Motor neuron (in vitro differentiated cells): ENCODE measurements around the gene ZMYM1. TPM values are rescaled to one million over a fixed set of nuclear protein-coding genes. Genes with fewer than 3 reads are reported as not detected.
"Not testable (repeated sequence)": the region's sequence is repeated elsewhere in the genome, so short reads cannot be mapped to it uniquely, and the experiment has no call there.

Source experiments
- ATAC-seq, 8 experiments: fragments of 200-7000 bp; cut with Tn5 transposase; replicated peaks in 6 of 8; 2 replicates each; pipeline ENCODE4 v1.8.0; 2021; ENCODE audit warnings: mild to moderate bottlenecking in 8 of 8, moderate library complexity in 8 of 8
- H3K27ac ChIP-seq, 2 donors: fragments of 250-450 bp; sonication (Bioruptor Pico); 2 replicates each; pipeline ENCODE4 v1.9.0; 2021; ENCODE audit warnings: antibody characterized with exemption in 2 of 2, mild to moderate bottlenecking in 2 of 2, moderate library complexity in 1 of 2
- H3K4me1 ChIP-seq, 2 donors: fragments of 250-450 bp; sonication (Bioruptor Pico); replicated peaks in 1 of 2; 2 replicates each; pipeline ENCODE4 v1.6.1; 2021; ENCODE audit warnings: antibody characterized with exemption in 2 of 2, mild to moderate bottlenecking in 2 of 2, moderate library complexity in 1 of 2
- H3K4me3 ChIP-seq, 5 donors: fragments of 250-450 bp; sonication (Bioruptor Pico); 2 replicates each; pipeline ENCODE4 v1.9.0; 2021; ENCODE audit warnings: antibody characterized with exemption in 5 of 5, mild to moderate bottlenecking in 5 of 5, moderate library complexity in 4 of 5
- WGBS, 10 experiments: fragments of 450-650 bp; shearing (Covaris generic); methylation state at CpG; one replicate each; pipeline ENCODE4 v1.0.0; 2022; 5-methylcytosine and 5-hydroxymethylcytosine counted together
- in situ Hi-C, 9 experiments: fragments of 400-800 bp; cut with MboI; loops; one replicate each; pipeline ENCODE4 v1.15.0; 2021; ENCODE audit warnings: low sequenced_read_pairs in 9 of 9, low pct_unique_long_range_greater_than_20kb in 2 of 9; ENCODE audit not compliant: unreplicated experiment in 9 of 9
- total RNA-seq, 8 experiments: library from RNA; unstranded; fragments of 300-600 nt; gene quantifications; 2 replicates each; pipeline versions ENCODE4 v1.2.3 to v1.2.4, GENCODE V29; 2022

Gene ZMYM1
- total RNA-seq, 8 experiments from 2014 or later, result 11.6 to 25.1 (median 14.4) TPM

DNA sequence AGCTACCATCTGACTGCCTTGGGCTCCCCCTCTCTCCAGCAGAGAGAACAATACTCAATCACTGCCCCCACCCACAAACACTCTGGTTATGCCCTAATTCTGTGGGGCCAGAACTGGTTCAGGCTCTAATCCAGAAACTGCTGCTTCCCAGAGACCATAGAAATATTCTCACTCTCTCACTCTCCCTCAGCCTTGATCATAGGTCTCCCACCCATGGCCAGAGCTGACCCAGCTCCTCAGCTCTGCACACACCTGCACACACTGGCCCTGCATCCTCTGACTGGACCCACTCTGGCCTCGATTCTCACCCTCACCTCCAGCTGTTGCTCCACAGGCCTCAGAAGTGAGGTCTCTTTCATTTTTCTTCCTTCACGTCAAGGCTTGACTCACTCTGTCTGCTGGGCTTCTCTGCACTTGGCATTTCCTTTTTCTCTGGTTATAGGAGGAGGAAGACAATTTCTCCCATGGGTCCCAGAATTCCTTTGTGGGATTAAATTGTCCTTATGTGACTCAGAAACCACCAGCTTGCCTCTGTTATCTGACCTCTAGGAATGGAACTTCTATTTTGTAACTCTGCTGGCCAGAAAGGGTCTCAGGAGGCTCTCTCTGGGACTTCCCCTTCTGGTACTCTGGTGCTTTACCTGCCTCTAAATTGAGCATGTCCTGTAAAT lies 31.9 kb upstream of the ZMYM1 start:
- H3K4me3 ChIP-seq, result no peak overlapping the region
- 0 to 86% (median 59%) methylated on average over 1 to 2 of the region's 2 CpGs; no CpG with 5 or more reads in 3 of the 10 experiments for WGBS, 10 experiments
- no peak overlapping the region for H3K27ac ChIP-seq
- in situ Hi-C loops, result no loop called here
- no peaks in the 10 kb centered on the region for H3K4me1 ChIP-seq
- no peak for ATAC-seq

DNA sequence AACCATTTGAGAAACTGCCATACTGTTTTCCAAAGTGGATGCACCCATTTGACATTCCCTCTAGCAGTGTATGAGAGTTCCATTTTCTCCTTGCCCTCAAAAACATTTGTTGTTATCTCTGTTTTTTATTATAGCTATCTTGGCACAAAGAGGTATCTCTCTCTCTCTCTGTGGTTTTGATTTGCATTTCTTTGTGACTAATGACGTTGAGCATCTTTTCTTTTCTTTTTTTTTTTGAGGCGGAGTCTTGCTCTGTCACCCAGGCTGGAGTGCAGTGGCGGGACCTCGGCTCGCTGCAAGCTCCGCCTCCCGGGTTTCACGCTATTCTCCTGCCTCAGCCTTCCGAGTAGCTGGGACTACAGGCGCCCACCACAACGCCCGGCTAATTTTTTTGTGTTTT lies 30.1 kb upstream of the ZMYM1 start:
- Histone ChIP-seq H3K4me1 (no peaks in the 10 kb centered on the region), H3K27ac (no peak overlapping the region), H3K4me3 (no peak overlapping the region)
- peak in 1 of 8 experiments; percentile 18 for ATAC-seq
- 0 to 83% (median 67%) methylated on average over 1 to 12 of the region's 12 CpGs for WGBS, 10 experiments
- in situ Hi-C loops, result no loop called here

DNA sequence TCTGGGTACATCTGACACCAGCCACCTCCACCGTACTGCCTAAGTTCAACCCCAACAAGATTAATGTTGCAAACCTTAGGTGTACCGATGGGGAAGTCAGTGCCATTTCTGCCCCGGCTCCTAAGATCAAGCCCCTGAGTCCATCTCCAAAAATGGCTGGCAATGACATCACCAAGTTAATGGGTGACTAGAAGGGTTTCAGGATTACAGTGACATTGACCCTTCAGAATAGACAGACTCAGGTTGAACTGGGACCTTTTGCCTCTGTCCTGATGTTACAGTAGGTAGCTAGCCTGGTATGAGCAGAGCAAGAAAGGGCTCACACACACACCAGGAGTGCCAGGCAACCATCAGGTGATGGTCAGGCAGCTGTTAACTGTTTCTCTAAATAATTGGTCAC lies 25.8 kb upstream of the ZMYM1 start:
- 60 to 100% (median 90%) methylated on average over 1 to 3 of the region's 3 CpGs; no CpG with 5 or more reads in 4 of the 10 experiments for WGBS, 10 experiments

DNA sequence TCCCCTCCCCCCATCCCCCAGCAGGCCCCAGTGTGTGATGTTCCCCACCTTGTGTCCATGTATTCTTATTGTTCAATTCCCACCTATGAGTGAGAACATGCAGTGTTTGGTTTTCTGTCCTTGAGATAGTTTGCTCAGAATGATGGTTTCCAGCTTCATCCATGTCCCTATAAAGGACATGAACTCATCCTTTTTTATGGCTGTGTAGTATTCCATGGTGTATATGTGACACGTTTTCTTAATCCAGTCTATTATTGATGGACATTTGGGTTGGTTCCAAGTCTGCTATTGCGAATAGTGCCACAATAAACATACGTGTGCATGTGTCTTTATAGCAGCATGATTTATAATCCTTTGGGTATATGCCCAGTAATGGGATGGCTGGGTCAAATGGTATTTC lies 24.9 kb upstream of the ZMYM1 start:
- ATAC-seq, H3K4me3 ChIP-seq, H3K27ac ChIP-seq, H3K4me1 ChIP-seq, in situ Hi-C loops: not testable (repeated sequence)
- WGBS, 10 experiments, result 83 to 100% methylated on average over 1 of the region's 3 CpGs; no CpG with 5 or more reads in 8 of the 10 experiments

More for the DNA sequence above, 25.8 kb upstream of the ZMYM1 start:
- no peak for ATAC-seq
- H3K4me3 ChIP-seq, result no peak overlapping the region
- in situ Hi-C loops, result no loop called here
- no peaks in the 10 kb centered on the region for H3K4me1 ChIP-seq
- H3K27ac ChIP-seq, result no peak overlapping the region

DNA sequence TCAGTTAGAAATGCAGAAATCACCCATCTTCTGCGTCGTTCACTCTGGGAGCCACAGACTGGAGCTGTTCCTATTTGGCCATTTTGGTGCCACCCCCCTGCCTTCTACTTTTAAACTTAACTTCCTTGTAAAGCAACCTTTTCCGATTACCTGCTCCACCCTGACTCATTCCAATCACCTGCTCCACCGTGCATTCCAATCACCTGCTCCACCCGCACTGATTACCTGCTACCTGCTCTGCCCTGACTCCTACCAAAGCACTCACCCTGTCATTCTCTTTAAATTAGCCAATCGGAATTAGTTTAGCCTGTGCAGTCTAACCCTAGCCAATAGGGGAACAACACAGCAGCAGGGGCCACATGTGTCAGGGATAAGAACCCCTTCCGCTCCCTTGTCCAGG lies 20.9 kb upstream of the ZMYM1 start:
- WGBS, 10 experiments, result 69 to 100% (median 92%) methylated on average over 1 to 7 of the region's 7 CpGs; no CpG with 5 or more reads in 3 of the 10 experiments

DNA sequence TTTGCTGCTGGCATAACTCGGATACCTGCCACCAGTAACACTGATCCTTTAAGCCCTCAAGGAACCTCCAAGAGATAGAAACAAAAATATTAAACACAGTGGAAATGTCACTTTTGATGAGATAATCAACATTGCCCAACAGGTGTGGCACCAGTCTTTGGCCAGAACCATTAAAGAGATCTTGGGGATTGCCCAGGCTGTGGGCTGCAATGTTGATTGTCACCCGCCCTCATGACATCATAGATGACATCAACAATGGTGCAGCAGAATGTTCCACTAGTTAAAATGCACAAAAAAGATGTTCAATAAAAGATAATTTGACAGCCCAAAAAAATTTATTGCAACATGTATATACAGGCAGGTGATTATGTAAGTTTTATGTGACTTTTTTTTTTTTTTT lies 20.2 kb upstream of the ZMYM1 start:
- Histone ChIP-seq H3K4me3 (no peak overlapping the region), H3K4me1 (no peaks in the 10 kb centered on the region), H3K27ac (no peak overlapping the region)
- WGBS, 10 experiments, result 0 to 86% (median 76%) methylated on average over 1 to 2 of the region's 2 CpGs; no CpG with 5 or more reads in 3 of the 10 experiments
- in situ Hi-C loops, result no loop called here
- ATAC-seq, result no peak

More for the DNA sequence above, 20.9 kb upstream of the ZMYM1 start:
- ATAC-seq, in situ Hi-C loops, H3K27ac ChIP-seq, H3K4me1 ChIP-seq, H3K4me3 ChIP-seq: not testable (repeated sequence)

GRCh38 chr1:35062518-35063196 lies 16.5 kb upstream of the ZMYM1 start:
- 8 to 94% (median 68%) methylated on average over 1 to 4 of the region's 4 CpGs for WGBS, 10 experiments
- Histone ChIP-seq H3K4me1 (no peaks in the 10 kb centered on the region), H3K27ac (no peak overlapping the region), H3K4me3 (no peak overlapping the region)
- no peak for ATAC-seq
- in situ Hi-C loops, result no loop called here

DNA sequence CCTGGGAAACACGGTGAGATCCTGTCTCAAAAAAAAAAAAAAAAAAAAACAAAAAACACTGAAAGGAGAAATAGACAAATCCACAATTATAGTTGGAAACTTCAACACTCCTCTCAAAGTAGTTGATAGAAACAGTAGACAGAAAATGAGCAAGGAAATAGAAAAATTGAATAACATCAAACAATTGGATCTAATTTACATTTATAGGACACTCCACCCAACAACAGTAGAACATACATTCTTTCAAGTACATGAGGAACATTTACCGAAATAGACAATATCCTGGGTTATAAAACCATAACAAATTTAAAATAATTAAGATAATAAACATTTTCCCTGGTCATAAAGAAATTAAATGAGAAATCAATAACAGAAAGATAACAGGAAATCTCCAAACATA lies 14.9 kb upstream of the ZMYM1 start:
- whole genome bisulfite sequencing, 10 experiments, result 15 to 100% (median 81%) methylated on average over 1 to 2 of the region's 2 CpGs; no CpG with 5 or more reads in 1 of the 10 experiments
- Histone ChIP-seq H3K4me1 (no peaks in the 10 kb centered on the region), H3K4me3 (no peak overlapping the region), H3K27ac (no peak overlapping the region)
- in situ Hi-C loops, result no loop called here
- peak in 2 of 8 experiments; percentile 71 to 81 for ATAC-seq

GRCh38 chr1:35069746-35070145 lies 9.4 kb upstream of the ZMYM1 start:
- in situ Hi-C loops, result no loop called here

GRCh38 chr1:35073265-35073811 lies 5.8 kb upstream of the ZMYM1 start:
- in situ Hi-C loops, result no loop called here
- ATAC-seq, result no peak

More at GRCh38 chr1:35069746-35070145, 9.4 kb upstream of the ZMYM1 start:
- H3K4me3 ChIP-seq, result no peak overlapping the region
- H3K27ac ChIP-seq, result no peak overlapping the region
- ATAC-seq, result no peak
- no peaks in the 10 kb centered on the region for H3K4me1 ChIP-seq

GRCh38 chr1:35076426-35076825 lies 2.8 kb upstream of the ZMYM1 start:
- 89 to 100% (median 98%) methylated on average over 1 to 7 of the region's 8 CpGs; no CpG with 5 or more reads in 4 of the 10 experiments for whole genome bisulfite sequencing, 10 experiments
- H3K4me3 ChIP-seq, in situ Hi-C loops, H3K27ac ChIP-seq, ATAC-seq: not testable (repeated sequence)
- peaks cover 3 to 11% of the 10 kb centered on the region in 2 donors for H3K4me1 ChIP-seq

More at GRCh38 chr1:35073265-35073811, 5.8 kb upstream of the ZMYM1 start:
- H3K27ac ChIP-seq, result no peak overlapping the region
- H3K4me1 ChIP-seq, result no peaks in the 10 kb centered on the region
- no peak overlapping the region for H3K4me3 ChIP-seq
- 36 to 100% (median 86%) methylated on average over 1 of the region's 1 CpG; no CpG with 5 or more reads in 2 of the 10 experiments for WGBS, 10 experiments

DNA sequence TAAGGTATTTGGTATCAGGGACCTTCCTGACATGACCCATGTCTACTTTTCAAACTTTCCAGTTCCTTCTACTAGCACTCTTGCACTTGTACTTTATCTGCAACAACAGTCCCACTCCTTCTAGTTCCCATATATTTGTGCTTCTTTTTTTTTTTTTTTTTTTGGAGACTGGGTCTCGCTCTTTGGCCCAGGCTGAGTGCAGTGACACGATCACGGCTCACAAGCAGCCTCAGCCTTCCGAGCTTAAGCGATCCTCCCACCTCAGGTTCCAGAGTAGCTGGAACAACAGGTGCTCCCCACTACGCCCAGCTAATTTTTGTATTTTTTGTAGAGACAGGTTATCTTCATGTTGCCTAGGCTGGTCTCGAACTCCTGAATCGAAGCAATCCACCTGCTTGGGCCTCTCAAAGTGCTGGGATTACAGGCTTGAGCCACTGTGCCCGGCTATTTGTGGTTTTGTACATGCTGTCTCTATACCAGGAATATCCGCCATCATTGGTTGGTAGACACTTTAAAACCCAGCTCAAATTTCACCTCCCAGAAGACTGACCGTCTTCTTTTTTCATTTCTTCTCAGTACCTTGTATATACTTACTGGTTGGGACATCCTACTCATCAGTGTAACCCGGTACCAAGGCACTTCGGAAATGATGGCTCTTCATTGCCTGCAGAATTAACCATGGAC lies 1.1 kb downstream of the ZMYM1 start:
- Histone ChIP-seq H3K27ac (no peak overlapping the region), H3K4me3 (peak overlapping the region; percentile 50 to 70 (median 52)), H3K4me1 (peaks cover 3 to 11% of the 10 kb centered on the region in 2 donors)
- ATAC-seq, result no peak
- WGBS, 10 experiments, result 60 to 100% (median 91%) methylated on average over 1 to 13 of the region's 13 CpGs
- in situ Hi-C loops, result no loop called here

- Histone ChIP-seq H3K27ac (no peak overlapping the region), H3K4me1 (peaks cover 0 to 2% of the 10 kb centered on the region in 2 donors), H3K4me3 (no peak overlapping the region)
- in situ Hi-C loops, result no loop called here
- ATAC-seq, result no peak
These were observed 6.2 kb downstream of the ZMYM1 start for GRCh38 chr1:35085421-35085820.
